Activated T-helper 1 cell treated with Interleukin-2 at 50 U/mL for 16 hours (primary cell): ENCODE measurements around the gene OXCT1.
"Not testable (repeated sequence)": the region's sequence is repeated elsewhere in the genome, so short reads cannot be mapped to it uniquely, and the experiment has no call there.

Experiments used
- DNase-seq: peaks from one replicate; pipeline ENCODE4 v3.0.0-alpha.2; 2020; ENCODE audit warnings: low read depth

Gene OXCT1

GRCh38 chr5:41714446-41714845 is 155.8 kb downstream of the OXCT1 start:
- DNase-seq = not testable (repeated sequence)

DNA sequence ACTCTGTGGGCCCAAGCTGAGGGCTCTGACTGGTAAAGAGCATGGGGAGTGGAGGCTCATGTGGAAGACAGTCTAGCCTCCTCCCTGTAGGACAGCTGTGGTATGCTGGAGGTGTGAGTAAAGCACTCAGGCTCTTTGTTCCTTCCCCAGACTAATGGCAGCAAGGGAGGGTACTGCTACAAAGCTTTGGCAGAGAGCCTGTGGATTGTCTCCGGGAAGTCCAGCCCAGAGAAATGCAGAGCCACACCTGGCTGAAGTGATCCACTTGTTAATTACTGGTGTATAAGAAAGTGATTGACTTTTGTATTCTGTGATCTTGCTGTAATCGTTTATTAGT is 161.7 kb downstream of the OXCT1 start:
- no peak for DNase-seq

DNA sequence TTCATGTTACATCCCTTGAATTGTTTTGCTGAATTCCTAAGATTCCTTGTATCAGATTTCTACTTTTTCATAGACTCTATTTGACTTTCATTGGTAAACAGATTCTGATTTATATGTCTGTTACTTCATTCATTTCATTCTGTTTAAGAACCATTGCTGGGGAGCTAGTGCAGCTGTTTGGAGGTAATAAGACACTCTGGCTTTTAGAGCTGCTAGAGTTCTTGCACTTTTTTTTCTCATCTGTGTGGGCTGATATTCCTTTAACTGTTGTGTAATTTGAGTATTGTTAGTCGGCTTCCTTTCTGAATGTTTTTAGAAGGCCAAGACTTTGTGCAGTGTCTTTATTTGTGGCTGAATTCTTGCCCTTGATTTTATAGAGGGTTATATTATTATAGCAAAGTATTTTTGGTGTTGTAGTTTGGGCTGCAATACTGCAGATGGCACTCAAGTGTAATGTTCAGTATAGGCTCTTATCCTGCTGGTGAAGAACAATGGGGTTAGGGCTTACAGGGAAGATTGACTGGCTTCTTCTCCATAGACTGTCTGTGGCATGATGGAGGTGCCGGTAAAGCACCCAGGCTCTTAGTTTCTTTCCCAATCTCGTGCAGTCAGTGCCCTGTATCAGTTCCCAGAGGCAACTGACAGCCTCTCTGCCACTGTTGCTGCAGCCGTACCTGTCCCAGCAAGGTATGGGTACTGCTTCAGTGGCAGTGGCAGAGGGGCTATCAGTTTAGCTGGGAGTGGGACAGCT is 162.2 kb downstream of the OXCT1 start:
- no peak for DNase-seq

DNA sequence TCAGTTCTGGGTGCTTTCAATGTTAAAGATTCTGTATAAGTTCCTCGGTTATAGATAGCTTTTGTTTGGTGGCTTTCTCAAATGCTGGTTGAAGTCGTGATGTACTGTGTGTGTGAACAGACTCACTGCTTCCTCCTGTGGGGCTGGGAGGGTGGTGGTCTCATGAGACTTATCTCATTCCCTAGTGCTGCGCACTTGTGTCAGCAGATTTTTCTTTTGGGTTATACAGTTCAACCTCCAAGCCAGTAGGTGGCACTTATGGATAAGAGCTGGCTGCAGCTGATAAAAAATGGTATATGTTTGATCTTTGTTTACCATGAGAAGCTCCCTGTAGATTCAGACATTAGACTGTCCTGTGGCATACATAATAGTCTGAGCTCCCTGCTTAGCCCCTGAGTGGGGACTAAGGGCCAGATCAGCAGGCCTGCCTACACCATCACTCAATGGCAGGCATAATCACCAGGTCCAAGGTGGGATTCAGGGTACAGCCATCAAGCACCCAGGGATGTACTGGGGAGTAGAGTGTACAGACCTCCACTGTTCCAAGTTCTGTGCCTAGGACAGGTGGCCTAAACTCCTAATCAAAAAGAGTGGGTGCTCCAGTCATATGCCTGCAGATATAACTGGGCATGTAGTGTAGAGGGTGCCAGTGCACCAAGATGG is 174.2 kb downstream of the OXCT1 start:
- DNase-seq = no peak

GRCh38 chr5:41686767-41687166 is 183.5 kb downstream of the OXCT1 start:
- DNase-seq = no peak

GRCh38 chr5:41686191-41686590 is 184.0 kb downstream of the OXCT1 start:
- DNase-seq = no peak

- DNase-seq = no peak
Measured at GRCh38 chr5:41683181-41683580, 187.0 kb downstream of the OXCT1 start.

GRCh38 chr5:41682641-41683040 is 187.6 kb downstream of the OXCT1 start:
- no peak for DNase-seq

GRCh38 chr5:41681840-41682239 is 188.4 kb downstream of the OXCT1 start:
- no peak for DNase-seq
